ENCODE data around the gene IKZF1.

IKZF1 gene

DNA sequence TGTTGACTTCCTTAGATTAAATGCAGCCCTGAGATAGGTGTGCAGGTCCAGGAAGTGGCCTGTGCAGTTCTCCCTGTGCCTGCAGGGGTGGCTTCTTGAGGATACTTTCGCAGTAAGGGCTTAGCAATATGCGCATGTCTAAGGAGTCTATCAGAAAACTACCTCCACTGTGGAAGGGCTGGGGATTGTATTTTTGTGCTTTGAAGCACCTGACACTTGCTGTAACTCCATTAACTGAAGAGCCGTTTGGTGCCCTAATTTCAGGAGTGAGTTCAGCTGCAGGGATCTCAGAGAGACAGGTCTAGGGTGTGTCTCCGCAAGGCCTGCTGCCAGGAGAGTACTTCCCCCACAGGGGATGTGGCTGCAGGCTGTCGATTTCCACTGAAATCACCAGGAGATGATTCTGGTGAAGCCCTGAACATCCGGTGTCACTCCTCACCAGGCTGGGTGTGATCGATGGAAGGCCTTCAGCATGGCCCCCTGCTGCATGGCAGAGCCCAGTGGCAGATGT is 35.5 kb downstream of the IKZF1 start:
- H3K36me3 ChIP-seq: no peaks in the 10 kb centered on the region
- H3K9me3 ChIP-seq: no peaks in the 10 kb centered on the region
- TF ChIP-seq, protein P1, sequence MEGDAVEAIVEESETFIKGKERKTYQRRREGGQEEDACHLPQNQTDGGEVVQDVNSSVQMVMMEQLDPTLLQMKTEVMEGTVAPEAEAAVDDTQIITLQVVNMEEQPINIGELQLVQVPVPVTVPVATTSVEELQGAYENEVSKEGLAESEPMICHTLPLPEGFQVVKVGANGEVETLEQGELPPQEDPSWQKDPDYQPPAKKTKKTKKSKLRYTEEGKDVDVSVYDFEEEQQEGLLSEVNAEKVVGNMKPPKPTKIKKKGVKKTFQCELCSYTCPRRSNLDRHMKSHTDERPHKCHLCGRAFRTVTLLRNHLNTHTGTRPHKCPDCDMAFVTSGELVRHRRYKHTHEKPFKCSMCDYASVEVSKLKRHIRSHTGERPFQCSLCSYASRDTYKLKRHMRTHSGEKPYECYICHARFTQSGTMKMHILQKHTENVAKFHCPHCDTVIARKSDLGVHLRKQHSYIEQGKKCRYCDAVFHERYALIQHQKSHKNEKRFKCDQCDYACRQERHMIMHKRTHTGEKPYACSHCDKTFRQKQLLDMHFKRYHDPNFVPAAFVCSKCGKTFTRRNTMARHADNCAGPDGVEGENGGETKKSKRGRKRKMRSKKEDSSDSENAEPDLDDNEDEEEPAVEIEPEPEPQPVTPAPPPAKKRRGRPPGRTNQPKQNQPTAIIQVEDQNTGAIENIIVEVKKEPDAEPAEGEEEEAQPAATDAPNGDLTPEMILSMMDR (IDR thresholded peaks at IDR 0.05): no peak
- peaks cover 0 to 6% of the 10 kb centered on the region in 2 donors for H3K27me3 ChIP-seq
- H3K4me1 ChIP-seq: no peaks in the 10 kb centered on the region
- no peak overlapping the region for H3K27ac ChIP-seq
- intact Hi-C loops (cut with DNase I; ENCODE audit: low total_unique reads): no loop called here
- no peak for DNase-seq
- H3K4me3 ChIP-seq: no peak overlapping the region

DNA sequence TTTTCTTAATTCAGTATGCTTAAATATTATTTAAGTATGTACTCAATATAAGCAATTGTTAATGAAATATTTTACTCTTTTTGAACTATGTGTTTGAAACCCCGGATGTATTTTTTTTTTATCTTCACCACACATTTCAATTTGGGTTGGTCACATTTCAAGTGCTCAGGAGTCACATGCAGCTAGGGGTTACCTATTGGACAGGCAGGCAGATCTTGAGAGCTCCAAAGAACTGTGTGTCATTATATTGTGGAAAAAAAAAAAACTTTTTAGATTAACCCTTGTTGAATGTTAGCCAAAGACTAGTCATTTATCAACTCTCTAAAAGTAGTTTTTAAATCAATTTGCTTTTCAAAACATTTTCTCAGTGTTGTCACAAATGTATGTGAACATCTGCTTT is 37.2 kb downstream of the IKZF1 start:
- Histone ChIP-seq H3K4me3 (no peak overlapping the region), H3K4me1 (no peaks in the 10 kb centered on the region), H3K36me3 (no peaks in the 10 kb centered on the region), H3K27ac (no peak overlapping the region), H3K9me3 (no peaks in the 10 kb centered on the region), H3K27me3 (peaks cover 0 to 3% of the 10 kb centered on the region in 2 donors)
- intact Hi-C loops (cut with DNase I; ENCODE audit: low total_unique reads): no loop called here
- TF ChIP-seq, protein P1 (IDR thresholded peaks at IDR 0.05): no peak
- DNase-seq: no peak

DNA sequence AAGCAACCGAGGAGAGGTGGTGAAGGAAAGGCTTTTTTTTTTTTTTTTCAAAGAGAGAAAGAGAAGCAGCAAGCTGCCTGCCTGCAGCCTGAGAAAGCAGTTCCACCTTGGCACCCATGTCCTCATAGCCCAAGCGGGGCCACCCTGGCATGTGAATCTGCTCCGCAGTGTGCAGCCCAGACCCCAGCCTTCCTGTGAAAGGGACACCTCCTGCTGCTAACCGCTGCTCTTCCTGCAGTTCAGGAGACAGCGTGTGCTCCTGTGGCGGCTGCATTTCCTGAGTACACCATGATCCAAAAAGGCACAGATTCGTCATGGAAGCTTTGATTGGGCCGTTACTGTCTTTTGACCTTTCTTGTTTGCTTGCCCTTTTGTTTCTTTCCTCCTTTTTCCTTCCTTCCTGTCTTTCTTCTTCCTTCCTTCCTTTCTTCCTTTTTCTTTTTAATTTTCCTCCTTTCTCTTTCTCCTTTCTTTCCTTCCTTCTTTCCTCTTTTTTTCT is 38.1 kb downstream of the IKZF1 start:
- no peak for DNase-seq
- TF ChIP-seq, protein P1 (IDR thresholded peaks at IDR 0.05): no peak
- H3K27ac ChIP-seq: no peak overlapping the region
- intact Hi-C loops (cut with DNase I; ENCODE audit: low total_unique reads): no loop called here
- H3K36me3 ChIP-seq: no peaks in the 10 kb centered on the region
- no peaks in the 10 kb centered on the region for H3K4me1 ChIP-seq
- H3K27me3 ChIP-seq: peaks cover 0 to 5% of the 10 kb centered on the region in 2 donors
- no peaks in the 10 kb centered on the region for H3K9me3 ChIP-seq
- H3K4me3 ChIP-seq: no peak overlapping the region

- H3K4me3 ChIP-seq: no peak overlapping the region
- peaks cover 0 to 5% of the 10 kb centered on the region in 2 donors for H3K27me3 ChIP-seq
- no peaks in the 10 kb centered on the region for H3K36me3 ChIP-seq
- TF ChIP-seq, protein P1 (IDR thresholded peaks at IDR 0.05): no peak
- H3K27ac ChIP-seq: no peak overlapping the region
- H3K4me1 ChIP-seq: no peaks in the 10 kb centered on the region
- intact Hi-C loops (cut with DNase I; ENCODE audit: low total_unique reads): no loop called here
- H3K9me3 ChIP-seq: no peaks in the 10 kb centered on the region
- no peak for DNase-seq
These were observed 42.3 kb downstream of the IKZF1 start for GRCh38 chr7:50346545-50347497.

GRCh38 chr7:50347693-50348092 is 43.2 kb downstream of the IKZF1 start:
- Histone ChIP-seq H3K9me3 (no peaks in the 10 kb centered on the region), H3K36me3 (no peaks in the 10 kb centered on the region), H3K27ac (no peak overlapping the region), H3K27me3 (peaks cover 0 to 5% of the 10 kb centered on the region in 2 donors), H3K4me3 (no peak overlapping the region), H3K4me1 (no peaks in the 10 kb centered on the region)
- intact Hi-C loops (cut with DNase I; ENCODE audit: low total_unique reads): no loop called here
- TF ChIP-seq, protein P1 (IDR thresholded peaks at IDR 0.05): no peak
- no peak for DNase-seq
